Measurements from ENCODE around the gene ZNF541. TPM values are rescaled to one million over a fixed set of nuclear protein-coding genes. Genes with fewer than 3 reads are reported as not detected.
A peak's percentile ranks its signal among the peaks of the same experiment; 100 is the strongest.

Gene ZNF541
- total RNA-seq, 1 donor from 2014 or later = 0.99 TPM

DNA sequence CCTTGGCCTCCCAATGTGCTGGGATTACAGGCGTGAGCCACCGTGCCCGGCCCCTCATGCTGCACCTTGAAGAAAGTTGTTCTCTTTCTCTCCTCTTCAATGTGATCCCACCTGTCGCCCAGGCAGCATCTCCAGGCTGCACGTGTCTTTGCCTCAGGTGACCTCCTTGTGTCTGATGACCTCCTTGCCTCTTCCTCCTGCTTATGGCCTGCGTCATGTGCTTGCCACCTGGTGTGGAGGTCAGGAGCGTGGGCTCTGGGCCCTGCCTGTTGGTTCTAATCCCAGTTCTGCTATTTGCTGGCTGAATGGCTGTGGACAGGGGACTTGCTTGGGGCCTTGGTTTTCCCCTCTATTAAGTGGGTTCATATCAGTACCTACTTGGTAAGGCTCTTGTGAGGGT is 42.3 kb upstream of the ZNF541 start:
- DNase-seq = no peak
- H3K9me3 ChIP-seq (replicated peaks) = no peaks in the 10 kb centered on the region
- intact Hi-C loops (cut with micrococcal nuclease) = no loop called here
- H3K27ac ChIP-seq (replicated peaks) = peak overlapping the region; percentile 30
- H3K27me3 ChIP-seq (ENCODE audit: low read depth) = no peaks in the 10 kb centered on the region
- no peak overlapping the region for H3K4me3 ChIP-seq
- peaks cover 85% of the 10 kb centered on the region for H3K4me1 ChIP-seq
- TF ChIP-seq, protein P1, sequence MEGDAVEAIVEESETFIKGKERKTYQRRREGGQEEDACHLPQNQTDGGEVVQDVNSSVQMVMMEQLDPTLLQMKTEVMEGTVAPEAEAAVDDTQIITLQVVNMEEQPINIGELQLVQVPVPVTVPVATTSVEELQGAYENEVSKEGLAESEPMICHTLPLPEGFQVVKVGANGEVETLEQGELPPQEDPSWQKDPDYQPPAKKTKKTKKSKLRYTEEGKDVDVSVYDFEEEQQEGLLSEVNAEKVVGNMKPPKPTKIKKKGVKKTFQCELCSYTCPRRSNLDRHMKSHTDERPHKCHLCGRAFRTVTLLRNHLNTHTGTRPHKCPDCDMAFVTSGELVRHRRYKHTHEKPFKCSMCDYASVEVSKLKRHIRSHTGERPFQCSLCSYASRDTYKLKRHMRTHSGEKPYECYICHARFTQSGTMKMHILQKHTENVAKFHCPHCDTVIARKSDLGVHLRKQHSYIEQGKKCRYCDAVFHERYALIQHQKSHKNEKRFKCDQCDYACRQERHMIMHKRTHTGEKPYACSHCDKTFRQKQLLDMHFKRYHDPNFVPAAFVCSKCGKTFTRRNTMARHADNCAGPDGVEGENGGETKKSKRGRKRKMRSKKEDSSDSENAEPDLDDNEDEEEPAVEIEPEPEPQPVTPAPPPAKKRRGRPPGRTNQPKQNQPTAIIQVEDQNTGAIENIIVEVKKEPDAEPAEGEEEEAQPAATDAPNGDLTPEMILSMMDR (IDR thresholded peaks at IDR 0.05; ENCODE audit: borderline replicate concordance) = no peak
- H3K36me3 ChIP-seq = peaks cover 9% of the 10 kb centered on the region

DNA sequence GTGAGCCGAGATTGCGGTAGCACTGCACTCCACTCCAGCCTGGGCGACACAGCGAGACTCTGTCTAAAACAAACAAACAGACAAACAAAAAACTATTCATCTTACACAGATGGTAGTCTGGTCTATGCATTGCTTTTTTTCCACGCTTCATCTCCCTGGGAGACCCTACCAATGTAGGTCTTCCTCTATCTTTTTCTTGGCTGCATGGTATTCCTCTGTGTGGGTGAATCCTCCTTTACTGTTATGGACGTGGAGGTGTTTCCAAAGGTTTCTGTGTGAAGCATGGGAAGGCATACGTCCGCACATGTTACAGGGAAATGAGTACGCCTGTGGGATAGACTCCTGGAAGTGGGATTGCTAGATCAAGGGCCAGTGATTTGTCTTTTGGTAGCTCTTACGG is 41.6 kb upstream of the ZNF541 start:
- intact Hi-C loops (cut with micrococcal nuclease) = no loop called here
- H3K4me1 ChIP-seq = peaks cover 85% of the 10 kb centered on the region

DNA sequence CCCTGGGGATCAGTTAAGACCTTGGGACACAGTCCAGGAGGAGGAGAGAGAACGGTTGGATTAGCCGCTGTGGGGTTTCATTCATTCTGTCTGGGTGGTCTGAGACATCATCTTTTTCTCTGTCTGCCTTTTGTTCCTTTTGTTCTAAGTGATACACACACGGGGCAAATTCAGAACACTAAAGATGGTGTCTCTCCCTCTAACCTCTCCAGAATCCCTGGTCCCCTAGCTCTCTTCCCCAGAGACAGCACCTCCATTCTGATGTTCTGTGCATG is 41.0 kb upstream of the ZNF541 start:
- intact Hi-C loops (cut with micrococcal nuclease) = no loop called here
- H3K4me3 ChIP-seq = no peak overlapping the region
- TF ChIP-seq, protein P1 (IDR thresholded peaks at IDR 0.05; ENCODE audit: borderline replicate concordance) = no peak
- no peaks in the 10 kb centered on the region for H3K27me3 ChIP-seq (ENCODE audit: low read depth)
- H3K4me1 ChIP-seq = peaks cover 85% of the 10 kb centered on the region
- peaks cover 9% of the 10 kb centered on the region for H3K36me3 ChIP-seq
- no peaks in the 10 kb centered on the region for H3K9me3 ChIP-seq (replicated peaks)
- no peak for DNase-seq
- H3K27ac ChIP-seq (replicated peaks) = peak overlapping the region; percentile 99

More for the DNA sequence above, 41.6 kb upstream of the ZNF541 start:
- Histone ChIP-seq H3K4me3 (no peak overlapping the region), H3K9me3 (replicated peaks) (no peaks in the 10 kb centered on the region), H3K27me3 (ENCODE audit: low read depth) (no peaks in the 10 kb centered on the region), H3K27ac (replicated peaks) (no peak overlapping the region), H3K36me3 (peaks cover 9% of the 10 kb centered on the region)
- TF ChIP-seq, protein P1 (IDR thresholded peaks at IDR 0.05; ENCODE audit: borderline replicate concordance) = no peak
- DNase-seq = no peak

DNA sequence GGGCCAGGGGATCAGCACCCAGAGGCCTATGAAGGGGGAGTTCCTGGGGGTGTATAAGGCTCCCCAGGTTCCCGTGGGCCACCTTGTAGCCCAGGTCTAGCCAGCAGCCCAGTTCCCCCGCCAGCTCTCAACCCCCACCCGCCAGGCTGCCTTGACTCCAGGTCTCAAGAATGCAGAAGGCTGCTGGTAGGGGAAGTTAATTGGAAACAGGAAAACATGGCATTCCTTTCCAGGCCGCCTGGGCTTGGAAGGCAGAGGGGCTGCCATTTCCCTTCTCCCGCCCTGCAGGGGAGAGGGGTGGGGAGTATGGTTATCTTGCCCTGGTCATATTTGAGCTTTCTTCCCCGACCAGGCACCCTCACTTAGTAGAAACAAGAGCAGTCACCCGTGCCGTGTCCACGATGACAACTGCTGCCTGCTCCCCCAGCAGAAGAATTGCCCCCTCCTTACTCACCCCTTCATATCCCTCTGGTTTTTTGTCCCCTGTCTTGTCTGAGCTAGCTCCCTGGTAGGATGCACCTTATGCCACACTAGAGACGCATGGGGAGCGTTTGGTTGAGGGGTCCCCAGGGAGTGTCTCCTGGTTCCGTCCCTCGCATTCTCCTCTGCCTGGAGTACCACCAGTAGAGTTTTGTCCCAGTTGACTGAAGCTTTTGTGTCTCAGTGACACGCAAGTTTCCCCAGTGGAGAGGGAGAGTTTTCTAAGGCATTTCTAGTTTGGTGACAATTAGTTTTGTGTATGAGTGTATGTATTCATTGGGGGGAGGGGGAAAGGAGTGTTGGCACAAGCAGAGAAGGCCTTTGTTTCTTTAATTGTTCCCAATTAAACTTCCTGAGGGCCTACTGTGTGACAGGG is 40.4 kb upstream of the ZNF541 start:
- H3K9me3 ChIP-seq (replicated peaks) = no peaks in the 10 kb centered on the region
- H3K27ac ChIP-seq (replicated peaks) = peak overlapping the region; percentile 99
- TF ChIP-seq, protein P1 (IDR thresholded peaks at IDR 0.05; ENCODE audit: borderline replicate concordance) = no peak
- H3K27me3 ChIP-seq (ENCODE audit: low read depth) = no peaks in the 10 kb centered on the region
- peaks cover 80% of the 10 kb centered on the region for H3K4me1 ChIP-seq
- no peak overlapping the region for H3K4me3 ChIP-seq
- intact Hi-C loops (cut with micrococcal nuclease) = no loop called here
- DNase-seq = no peak
- peaks cover 9% of the 10 kb centered on the region for H3K36me3 ChIP-seq

DNA sequence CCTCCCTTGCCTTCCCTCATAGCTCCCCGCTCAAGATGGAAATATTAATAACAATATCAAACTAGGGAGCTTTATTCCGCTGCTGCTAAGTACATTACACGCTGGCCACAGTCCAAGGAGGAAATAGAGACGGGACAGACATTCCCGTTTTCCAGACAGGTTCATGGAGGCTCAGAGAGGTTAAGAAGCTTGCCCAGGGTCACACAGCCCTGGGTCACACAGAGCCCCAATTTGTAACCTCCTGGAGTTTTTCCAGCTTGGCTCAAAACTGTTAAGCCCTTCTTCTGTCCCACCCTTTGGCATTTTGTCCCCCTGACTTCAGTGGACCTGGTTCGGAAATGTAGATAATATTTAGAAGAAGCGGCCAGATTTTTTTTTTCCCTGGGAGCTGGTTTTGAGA is 38.0 kb upstream of the ZNF541 start:
- no peak for DNase-seq

More for the DNA sequence above, 38.0 kb upstream of the ZNF541 start:
- Histone ChIP-seq H3K9me3 (replicated peaks) (no peaks in the 10 kb centered on the region), H3K27ac (replicated peaks) (peak overlapping the region; percentile 99), H3K27me3 (ENCODE audit: low read depth) (no peaks in the 10 kb centered on the region), H3K4me3 (peak overlapping the region; percentile 100), H3K36me3 (peaks cover 9% of the 10 kb centered on the region), H3K4me1 (peaks cover 80% of the 10 kb centered on the region)
- intact Hi-C loops (cut with micrococcal nuclease) = no loop called here
- TF ChIP-seq, protein P1 (IDR thresholded peaks at IDR 0.05; ENCODE audit: borderline replicate concordance) = no peak
